ENCODE results near the gene KIAA1328.

- TF ChIP-seq POLR2A (IDR thresholded peaks at IDR 0.05) (no peak), CTCF (IDR thresholded peaks at IDR 0.05 in 4 of 5, conservative IDR thresholded peaks at IDR 0.05 in 1 of 5) (no peak)
Observed at GRCh38 chr18:37254973-37255372, 426.0 kb downstream of the KIAA1328 start.
